NCI-H82 treated with DMSO at 0.1 percent for 48 hours (cell line): ENCODE data around the gene TNFAIP6.
"Not testable (repeated sequence)": the region's sequence is repeated elsewhere in the genome, so short reads cannot be mapped to it uniquely, and the experiment has no call there.

Experiments used
- DNase-seq: peaks from one replicate; lab custom pipeline; 2025; ENCODE audit not compliant: unreplicated experiment; lab: John Stamatoyannopoulos, UW

Gene TNFAIP6

GRCh38 chr2:151357359-151357758 lies at the start of gene TNFAIP6:
TSS of gene TNFAIP6 (plus strand) at chr2:151357592. CDS start at chr2:151357667, 75 bp downstream.
- no peak for DNase-seq

GRCh38 chr2:151310313-151310712 lies 47.1 kb upstream of the TNFAIP6 start:
- DNase-seq = not testable (repeated sequence)

- DNase-seq = not testable (repeated sequence)
These were observed 45.0 kb upstream of the TNFAIP6 start for GRCh38 chr2:151312440-151312839.

- DNase-seq = no peak
These were observed 42.0 kb upstream of the TNFAIP6 start for GRCh38 chr2:151315381-151315903.

GRCh38 chr2:151325581-151326095 lies 31.8 kb upstream of the TNFAIP6 start:
- DNase-seq = no peak

GRCh38 chr2:151326554-151326953 lies 30.8 kb upstream of the TNFAIP6 start:
- DNase-seq = no peak

GRCh38 chr2:151329998-151330397 lies 27.4 kb upstream of the TNFAIP6 start:
- no peak for DNase-seq

- no peak for DNase-seq
These were observed 24.3 kb upstream of the TNFAIP6 start for GRCh38 chr2:151333083-151333482.

GRCh38 chr2:151334082-151334815 lies 23.1 kb upstream of the TNFAIP6 start:
- no peak for DNase-seq

GRCh38 chr2:151336863-151337371 lies 20.5 kb upstream of the TNFAIP6 start:
- DNase-seq = no peak

- no peak for DNase-seq
These were observed 19.7 kb upstream of the TNFAIP6 start for GRCh38 chr2:151337643-151338042.

- no peak for DNase-seq
These were observed 19.3 kb upstream of the TNFAIP6 start for GRCh38 chr2:151338115-151338514.

GRCh38 chr2:151343073-151343472 lies 14.3 kb upstream of the TNFAIP6 start:
- DNase-seq = no peak

- DNase-seq = not testable (repeated sequence)
These were observed 13.2 kb upstream of the TNFAIP6 start for GRCh38 chr2:151344191-151344590.

GRCh38 chr2:151344906-151345305 lies 12.5 kb upstream of the TNFAIP6 start:
- no peak for DNase-seq

GRCh38 chr2:151347294-151347693 lies 10.1 kb upstream of the TNFAIP6 start:
- no peak for DNase-seq

GRCh38 chr2:151347906-151348305 lies 9.5 kb upstream of the TNFAIP6 start:
- no peak for DNase-seq

- no peak for DNase-seq
These were observed 6.7 kb upstream of the TNFAIP6 start for GRCh38 chr2:151350579-151351195.

- no peak for DNase-seq
These were observed 3.4 kb upstream of the TNFAIP6 start for GRCh38 chr2:151353995-151354394.

- no peak for DNase-seq
These were observed 2.6 kb upstream of the TNFAIP6 start for GRCh38 chr2:151354807-151355206.

GRCh38 chr2:151358166-151358970 lies 976 bp downstream of the TNFAIP6 start:
- DNase-seq = no peak
